HG03097 (cell line): ENCODE results near the gene VSTM2B.

Source experiments
- ATAC-seq: cut with Tn5 transposase; IDR thresholded peaks from one replicate; pipeline ENCODE4 v1.9.1; 2021; ENCODE audit not compliant: unreplicated experiment, low FRiP score

The VSTM2B gene

DNA sequence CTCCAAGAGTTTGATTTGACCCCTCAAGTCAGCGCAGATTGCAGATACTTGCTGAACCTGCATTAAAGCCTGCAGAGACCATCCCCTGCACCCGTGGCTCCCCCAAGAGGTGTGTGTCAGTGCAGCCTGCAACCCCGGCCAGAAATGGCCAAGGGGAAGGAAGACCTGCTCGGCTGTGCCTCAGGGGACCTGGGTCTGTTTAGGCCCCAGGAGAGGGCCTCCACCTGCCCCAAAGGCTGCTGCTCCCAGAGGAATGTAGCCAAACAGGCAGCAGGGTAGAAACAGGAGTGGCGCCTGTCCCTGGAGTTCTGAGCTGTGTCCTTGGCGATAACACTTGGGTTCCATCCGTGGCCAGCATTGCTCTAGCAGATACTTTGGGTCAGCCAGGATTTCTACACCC is 88.3 kb downstream of the VSTM2B start:
- no peak for ATAC-seq
